GM12878 (cell line): ENCODE results near the gene AHCY. TPM values are rescaled to one million over a fixed set of nuclear protein-coding genes. Genes with fewer than 3 reads are reported as not detected.

Source experiments
- ATAC-seq: fragments of 200-7000 bp; cut with Tn5 transposase; 3 replicates; pipeline ENCODE4 v1.9.1; 2020; ENCODE audit warnings: mild to moderate bottlenecking, moderate library complexity
- BruUV-seq: library from RNA; stranded (reverse); fragments of 400-500 nt; replicated peaks from 2 replicates; lab custom pipeline; 2021; lab: Mats Ljungman, UMichigan
- CTCF ChIA-PET: fragments of 300-600 bp; sonication (Branson Sonifier 250); formaldehyde crosslinking; extraction: SDS; loops from one replicate; lab custom pipeline; 2021; ENCODE audit warnings: inconsistent platforms; lab: Yijun Ruan, JAX
- POLR2A ChIA-PET: fragments of 350-600 bp; formaldehyde crosslinking; extraction: SDS; loops from one replicate; lab custom pipeline; 2021; ENCODE audit warnings: inconsistent platforms; lab: Charles Lee
- RAD21 ChIA-PET: fragments of 300-600 bp; sonication (Branson Sonifier 250); formaldehyde crosslinking; loops from one replicate; lab custom pipeline; 2023; ENCODE audit warnings: antibody characterized with exemption; ENCODE audit not compliant: unreplicated experiment; lab: Charles Lee
- SMC1A ChIA-PET: fragments of 300-600 bp; sonication (Branson Sonifier 250); formaldehyde crosslinking; loops from one replicate; lab custom pipeline; 2023; ENCODE audit not compliant: unreplicated experiment, uncharacterized antibody; lab: Charles Lee
- DNase-seq: peaks from one replicate; pipeline ENCODE4 v3.0.0-alpha.2; 2011; ENCODE audit warnings: low read depth, low spot score
- FAIRE-seq: peaks from 3 replicates; lab custom pipeline; 2011; peaks lifted over from hg19 to GRCh38; lab: Jason Lieb, UNC
- H2AFZ ChIP-seq: 2 replicates; pipeline ENCODE4 v1.6.0; 2011; ENCODE audit warnings: low read depth, low read length, control low read depth; ENCODE audit not compliant: control insufficient read depth
- H3K27ac ChIP-seq: 2 replicates; pipeline ENCODE4 v1.5.1; 2011; ENCODE audit warnings: control low read depth; ENCODE audit not compliant: control insufficient read depth, insufficient read depth
- H3K27me3 ChIP-seq, 2 experiments: replicated peaks in 1 of 2; 2 replicates each; pipeline versions ENCODE4 v1.6.0 to v1.6.1; 2011; ENCODE audit warnings: low read length in 1 of 2; ENCODE audit not compliant: control insufficient read depth in 2 of 2, insufficient read depth in 2 of 2
- H3K36me3 ChIP-seq, 2 experiments: 2 replicates each; pipeline ENCODE4 v1.5.1; 2011; ENCODE audit warnings: low read length in 1 of 2; ENCODE audit not compliant: control insufficient read depth in 2 of 2, insufficient read depth in 2 of 2
- H3K4me1 ChIP-seq: 2 replicates; pipeline ENCODE4 v1.6.1; 2011; ENCODE audit warnings: mild to moderate bottlenecking, low read length, moderate library complexity, mixed read lengths; ENCODE audit not compliant: control insufficient read depth, insufficient read depth
- H3K4me2 ChIP-seq: 2 replicates; pipeline ENCODE4 v1.6.0; 2011; ENCODE audit warnings: control low read depth; ENCODE audit not compliant: control insufficient read depth, insufficient read depth
- H3K4me3 ChIP-seq: fragments of 200-600 bp; sonication (generic); 2 replicates; pipeline ENCODE4 v1.5.1; 2016
- H3K79me2 ChIP-seq: 2 replicates; pipeline ENCODE4 v1.6.0; 2011; ENCODE audit warnings: low read length; ENCODE audit not compliant: control insufficient read depth, insufficient read depth
- H3K9ac ChIP-seq: 2 replicates; pipeline ENCODE4 v1.8.0; 2011; ENCODE audit warnings: low read length, control low read depth, mixed read lengths; ENCODE audit not compliant: control insufficient read depth, insufficient read depth
- H3K9me3 ChIP-seq: replicated peaks from 3 replicates; pipeline ENCODE4 v1.5.1; 2011; ENCODE audit warnings: mild to moderate bottlenecking, low read length; ENCODE audit not compliant: control insufficient read depth, insufficient read depth
- H4K20me1 ChIP-seq: 2 replicates; pipeline ENCODE4 v1.6.0; 2011; ENCODE audit not compliant: control insufficient read depth, insufficient read depth
- BHLHE40 ChIP-seq, 2 experiments: fragments of 450-650 bp in 1 of 2; IDR thresholded peaks; 2 replicates each; pipeline ENCODE4 v1.6.1; 2011 to 2017; ENCODE audit warnings: low read depth in 2 of 2, borderline replicate concordance in 1 of 2, improper control_type of control experiment in 1 of 2, low read length in 1 of 2, mild to moderate bottlenecking in 1 of 2
- ESRRA ChIP-seq: IDR thresholded peaks from 2 replicates; pipeline ENCODE4 v1.6.1; 2012; ENCODE audit warnings: mild to moderate bottlenecking, low read length, improper control_type of control experiment
- ETV6 ChIP-seq, 2 experiments: fragments of 450-650 bp in 1 of 2; IDR thresholded peaks in 1 of 2; conservative IDR thresholded peaks in 1 of 2; 2 replicates each; pipeline ENCODE4 v1.6.1; 2014; ENCODE audit warnings: antibody characterized with exemption in 1 of 2, borderline replicate concordance in 1 of 2, low read depth in 1 of 2, mild to moderate bottlenecking in 1 of 2, moderate library complexity in 1 of 2
- JUND ChIP-seq: IDR thresholded peaks from 2 replicates; pipeline ENCODE4 v1.6.1; 2012; ENCODE audit warnings: low read depth, mild to moderate bottlenecking, low read length, improper control_type of control experiment, moderate library complexity
- MXI1 ChIP-seq: fragments of 150-350 bp; IDR thresholded peaks from 2 replicates; pipeline ENCODE4 v1.6.1; 2011; ENCODE audit warnings: low read depth, mild to moderate bottlenecking, inconsistent platforms, low read length, improper control_type of control experiment
- NR2C1 ChIP-seq: fragments of 450-650 bp; IDR thresholded peaks from 2 replicates; pipeline ENCODE4 v1.6.1; 2017; ENCODE audit warnings: antibody characterized with exemption, mild to moderate bottlenecking, moderate library complexity
- PAX5 ChIP-seq: IDR thresholded peaks from 2 replicates; pipeline ENCODE4 v1.6.1; 2011; ENCODE audit warnings: low read depth, low read length, borderline replicate concordance
- PML ChIP-seq: IDR thresholded peaks from 2 replicates; pipeline ENCODE4 v1.6.1; 2012; ENCODE audit warnings: low read length, inconsistent platforms
- POLR2AphosphoS5 ChIP-seq: IDR thresholded peaks from 2 replicates; pipeline ENCODE4 v1.6.1; 2011; ENCODE audit warnings: mild to moderate bottlenecking, low read length, inconsistent platforms
- RUNX3 ChIP-seq: IDR thresholded peaks from 2 replicates; pipeline ENCODE4 v1.6.1; 2012; ENCODE audit warnings: low read length, inconsistent platforms
- SMAD5 ChIP-seq: IDR thresholded peaks from 2 replicates; pipeline ENCODE4 v1.6.1; 2016; ENCODE audit warnings: antibody characterized with exemption, low read depth
- STAT1 ChIP-seq: fragments of 450-650 bp; conservative IDR thresholded peaks from 2 replicates; pipeline ENCODE4 v1.6.1; 2014; ENCODE audit warnings: antibody characterized with exemption, mild to moderate bottlenecking
- SUPT20H ChIP-seq: IDR thresholded peaks from 2 replicates; pipeline ENCODE4 v1.6.1; 2011; ENCODE audit warnings: low read depth, mild to moderate bottlenecking, low read length, moderate library complexity, borderline replicate concordance; ENCODE audit not compliant: control insufficient read depth
- WGBS: methylation state at CpG from one replicate; pipeline ENCODE4 v1.1.6; 2016; ENCODE audit warnings: low lambda C conversion rate; ENCODE audit not compliant: insufficient replicate concordance, insufficient coverage; ENCODE audit errors: missing lambda C conversion rate; 5-methylcytosine and 5-hydroxymethylcytosine counted together
- in situ Hi-C: fragments of 300-500 bp; cut with MboI; formaldehyde crosslinking; loops from 9 replicates; pipeline ENCODE4 v1.14.3; 2018; ENCODE audit warnings: mixed read lengths
- intact Hi-C: fragments of 100-400 bp; cut with micrococcal nuclease; formaldehyde crosslinking; loops from one replicate; pipeline ENCODE4 v1.14.2; 2022; ENCODE audit not compliant: unreplicated experiment
- polyA plus RNA-seq, 11 experiments: library from polyadenylated mRNA; depleted of rRNA in 4 of 11; unstranded in 6 of 11; stranded (reverse) in 5 of 11; fragments of >200 nt; fragmentation: Nextera tagmentation in 4 of 11; fragmentation: Illumina TruSeq in 1 of 11; extraction: Ambion mirVana in 4 of 11; extraction: Trizol in 1 of 11; gene quantifications; 1 replicate in 1 of 11; 2 replicates in 10 of 11; pipeline versions ENCODE4 v1.2.1 to v1.2.3, GENCODE V29; 2011 to 2016; ENCODE audit warnings: inconsistent platforms in 2 of 11, missing spikeins in 2 of 11, low read depth in 1 of 11
- total RNA-seq, 4 experiments: library from RNA; depleted of rRNA in 3 of 4; stranded (reverse); fragments of >200 nt in 3 of 4; fragmentation: Illumina TruSeq in 1 of 4; extraction: Trizol in 1 of 4; gene quantifications; 2 replicates each; pipeline versions ENCODE4 v1.2.1 to v1.2.3, GENCODE V29; 2013 to 2021
- TF ChIP-seq, protein P1 (sequence below): fragments of 450-650 bp; IDR thresholded peaks from 2 replicates; pipeline ENCODE4 v1.6.1; 2017; ENCODE audit warnings: antibody characterized with exemption, mild to moderate bottlenecking, moderate library complexity

The AHCY gene
- total and polyA plus RNA-seq, 10 of the 15 experiments (the other 5 are each of a cell fraction or from before 2014, with no cell fraction given): 84.9 to 223 (median 181) TPM

DNA sequence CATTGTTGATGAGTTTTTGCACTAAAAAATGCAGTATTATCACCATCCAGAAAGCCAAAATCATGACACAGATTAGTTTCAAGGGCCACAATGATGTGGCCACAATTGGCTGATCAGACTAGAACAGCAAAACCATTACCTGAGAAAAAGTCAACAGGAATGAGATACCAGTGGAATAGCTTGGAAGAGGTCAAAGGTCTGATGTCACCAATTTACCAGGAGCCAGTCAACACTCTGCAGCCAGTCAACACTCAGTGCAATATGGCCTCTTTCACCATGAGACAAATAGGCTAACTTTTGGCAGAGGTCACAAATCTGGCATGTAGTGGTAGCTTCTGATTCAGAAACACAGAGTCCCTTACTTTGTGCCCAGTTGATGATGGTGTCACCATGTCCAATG lies 69.5 kb downstream of the AHCY start (continued):
- TF ChIP-seq, protein P1, sequence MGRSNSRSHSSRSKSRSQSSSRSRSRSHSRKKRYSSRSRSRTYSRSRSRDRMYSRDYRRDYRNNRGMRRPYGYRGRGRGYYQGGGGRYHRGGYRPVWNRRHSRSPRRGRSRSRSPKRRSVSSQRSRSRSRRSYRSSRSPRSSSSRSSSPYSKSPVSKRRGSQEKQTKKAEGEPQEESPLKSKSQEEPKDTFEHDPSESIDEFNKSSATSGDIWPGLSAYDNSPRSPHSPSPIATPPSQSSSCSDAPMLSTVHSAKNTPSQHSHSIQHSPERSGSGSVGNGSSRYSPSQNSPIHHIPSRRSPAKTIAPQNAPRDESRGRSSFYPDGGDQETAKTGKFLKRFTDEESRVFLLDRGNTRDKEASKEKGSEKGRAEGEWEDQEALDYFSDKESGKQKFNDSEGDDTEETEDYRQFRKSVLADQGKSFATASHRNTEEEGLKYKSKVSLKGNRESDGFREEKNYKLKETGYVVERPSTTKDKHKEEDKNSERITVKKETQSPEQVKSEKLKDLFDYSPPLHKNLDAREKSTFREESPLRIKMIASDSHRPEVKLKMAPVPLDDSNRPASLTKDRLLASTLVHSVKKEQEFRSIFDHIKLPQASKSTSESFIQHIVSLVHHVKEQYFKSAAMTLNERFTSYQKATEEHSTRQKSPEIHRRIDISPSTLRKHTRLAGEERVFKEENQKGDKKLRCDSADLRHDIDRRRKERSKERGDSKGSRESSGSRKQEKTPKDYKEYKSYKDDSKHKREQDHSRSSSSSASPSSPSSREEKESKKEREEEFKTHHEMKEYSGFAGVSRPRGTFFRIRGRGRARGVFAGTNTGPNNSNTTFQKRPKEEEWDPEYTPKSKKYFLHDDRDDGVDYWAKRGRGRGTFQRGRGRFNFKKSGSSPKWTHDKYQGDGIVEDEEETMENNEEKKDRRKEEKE: no peak
- TF ChIP-seq SMAD5: no peak
- TF ChIP-seq, all 136 proteins: peak for 0

DNA sequence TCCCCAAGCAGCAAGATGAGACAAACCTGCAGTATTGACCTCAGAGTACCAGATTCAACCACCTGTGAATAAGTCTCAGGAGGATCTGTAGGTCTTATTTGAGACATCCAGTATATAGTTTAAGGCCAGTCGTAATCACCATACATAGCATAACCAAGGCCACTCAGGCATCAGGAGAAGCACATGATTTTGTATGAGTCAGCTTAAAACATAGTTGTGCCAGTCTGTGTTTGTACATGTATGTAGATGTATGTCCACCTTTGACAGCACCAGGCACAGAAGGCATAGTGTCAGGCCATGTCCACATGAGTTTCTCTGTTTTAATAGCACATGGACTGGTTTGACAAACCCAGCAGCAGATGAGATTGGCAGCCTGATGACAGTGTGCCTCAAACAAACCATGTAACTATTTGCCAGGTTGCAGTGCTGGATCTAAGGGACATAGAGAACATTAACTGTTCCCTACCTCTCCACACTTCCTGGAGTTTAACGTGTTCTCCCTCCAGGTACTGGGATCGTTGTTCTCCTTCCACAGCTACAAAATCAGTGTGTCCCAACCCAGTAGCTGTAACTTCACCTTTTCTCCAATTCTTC lies 70.6 kb downstream of the AHCY start:
- Histone ChIP-seq H3K9ac (no peak overlapping the region), H3K27ac (no peak overlapping the region), H3K4me1 (no peaks in the 10 kb centered on the region), H3K4me2 (no peak overlapping the region), H4K20me1 (no peaks in the 10 kb centered on the region), H3K9me3 (no peaks in the 10 kb centered on the region; the same call in 1 of the 3 replicates), H3K36me3 (no peaks in the 10 kb centered on the region), H3K79me2 (no peaks in the 10 kb centered on the region), H3K4me3 (no peak overlapping the region), H2AFZ (no peak overlapping the region), H3K27me3 (no peaks in the 10 kb centered on the region)
- WGBS: 38% methylated on average over 3 of the region's 3 CpGs
- no peak for FAIRE-seq
- SMC1A ChIA-PET: no interaction called here
- TF ChIP-seq PAX5: no peak
- TF ChIP-seq ETV6 (conservative IDR thresholded peaks at IDR 0.05 in 1 of 2, IDR thresholded peaks at IDR 0.05 in 1 of 2; ENCODE audit: borderline replicate concordance in 1 of 2, low read depth in 1 of 2): no peak
- TF ChIP-seq POLR2AphosphoS5: no peak
- TF ChIP-seq SUPT20H: no peak
- no peak for TF ChIP-seq BHLHE40 (IDR thresholded peaks at IDR 0.05; ENCODE audit: borderline replicate concordance in 1 of 2, low read depth in 2 of 2, low read length in 1 of 2)
- no peak for TF ChIP-seq MXI1
- no peak for TF ChIP-seq ESRRA
- no peak for TF ChIP-seq PML
- TF ChIP-seq NR2C1: no peak
- TF ChIP-seq STAT1: no peak
- no peak for TF ChIP-seq JUND
- no peak for TF ChIP-seq RUNX3
- RAD21 ChIA-PET: no interaction called here
- BruUV-seq: no TSS peak
- in situ Hi-C loops: no loop called here
- intact Hi-C loops: no loop called here
- POLR2A ChIA-PET: no interaction called here
- ATAC-seq: no peak
- no peak for DNase-seq
- CTCF ChIA-PET: no interaction called here
